Eye (tissue), 1 donor: ENCODE data around the gene SLC66A2.

ENCODE experiments used
- DNase-seq: peaks from one replicate; pipeline ENCODE4 v3.0.0-alpha.2; 2015

Gene SLC66A2

DNA sequence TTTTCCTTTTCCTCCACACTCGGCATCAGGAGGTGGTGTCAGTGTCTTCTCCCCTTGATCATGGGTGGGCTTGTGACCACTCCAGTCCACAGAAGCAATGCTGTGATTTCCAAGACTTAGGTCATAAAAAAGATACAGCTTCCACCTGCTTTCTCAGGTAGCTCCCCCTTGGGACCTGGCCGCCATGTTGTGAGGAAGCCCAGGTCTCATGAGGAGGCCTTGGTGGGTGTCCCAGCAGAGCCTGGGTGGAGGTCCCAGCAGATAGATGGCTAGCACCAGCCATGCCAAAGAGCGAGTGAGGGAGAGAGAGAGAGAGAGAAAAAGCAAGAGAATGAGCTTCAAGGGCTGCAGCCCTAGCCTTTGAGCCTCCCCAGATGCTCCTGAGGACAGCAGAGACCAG is 16.0 kb downstream of the SLC66A2 start:
- no peak for DNase-seq

GRCh38 chr18:79935098-79935480 is 16.4 kb downstream of the SLC66A2 start:
- no peak for DNase-seq

DNA sequence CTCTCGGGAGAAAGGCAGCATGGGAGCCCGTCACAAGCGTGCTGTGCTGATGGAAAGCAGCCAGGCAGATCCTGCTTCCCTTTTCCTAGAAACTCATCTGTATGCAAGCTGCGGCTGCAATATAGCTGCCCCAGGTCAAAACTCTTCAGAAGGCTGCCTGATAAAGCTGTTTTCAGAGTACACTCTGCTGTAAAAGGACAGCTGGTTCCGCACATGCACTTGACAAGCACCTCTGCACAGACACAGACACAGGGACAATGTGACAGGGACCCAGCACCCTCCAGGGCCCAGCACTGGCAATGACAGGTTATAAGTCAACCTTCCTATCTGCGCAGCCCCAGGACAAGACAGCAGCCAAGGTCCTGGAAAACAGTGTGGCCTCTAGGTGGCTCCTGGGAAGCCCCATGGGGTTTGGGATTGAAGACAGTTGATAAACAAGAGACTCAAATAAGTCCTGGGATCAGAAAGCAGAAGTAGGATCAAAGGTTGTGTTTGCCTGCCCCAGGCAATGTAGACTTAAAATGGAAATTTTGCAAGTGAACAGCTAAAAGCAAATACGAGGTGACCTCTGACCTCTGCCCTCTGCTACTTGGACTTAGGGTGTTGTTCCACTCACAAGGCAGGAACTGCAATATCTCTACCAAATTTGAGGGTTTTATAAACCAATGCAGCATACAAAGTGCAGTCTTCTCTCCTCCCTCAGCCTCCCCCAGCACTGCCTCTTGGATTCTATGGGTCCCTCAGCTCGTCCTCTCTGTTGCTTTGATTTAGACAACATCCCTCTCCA is 16.9 kb downstream of the SLC66A2 start:
- no peak for DNase-seq

DNA sequence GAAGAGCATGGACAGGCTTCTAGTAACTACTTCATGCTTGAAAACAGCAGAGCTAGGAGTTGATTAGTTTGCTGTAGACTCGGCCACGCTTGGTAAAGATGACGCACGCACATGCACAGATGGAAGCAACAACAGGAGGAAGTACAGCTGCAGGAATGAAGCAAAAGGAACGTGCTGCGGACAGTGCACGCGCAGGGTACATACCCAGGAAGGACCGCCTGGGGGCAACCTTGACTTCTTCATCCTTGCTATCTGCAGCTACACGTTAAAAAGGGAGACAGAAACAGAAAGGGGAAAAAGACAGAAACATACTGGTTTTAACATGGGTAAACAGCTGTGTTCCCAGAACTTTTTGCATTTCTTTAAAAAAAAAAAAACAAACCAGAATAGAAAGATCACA is 17.7 kb downstream of the SLC66A2 start:
- DNase-seq = no peak

GRCh38 chr18:79932907-79933306 is 18.5 kb downstream of the SLC66A2 start:
- DNase-seq = no peak

GRCh38 chr18:79931475-79931874 is 20.0 kb downstream of the SLC66A2 start:
- DNase-seq = no peak

DNA sequence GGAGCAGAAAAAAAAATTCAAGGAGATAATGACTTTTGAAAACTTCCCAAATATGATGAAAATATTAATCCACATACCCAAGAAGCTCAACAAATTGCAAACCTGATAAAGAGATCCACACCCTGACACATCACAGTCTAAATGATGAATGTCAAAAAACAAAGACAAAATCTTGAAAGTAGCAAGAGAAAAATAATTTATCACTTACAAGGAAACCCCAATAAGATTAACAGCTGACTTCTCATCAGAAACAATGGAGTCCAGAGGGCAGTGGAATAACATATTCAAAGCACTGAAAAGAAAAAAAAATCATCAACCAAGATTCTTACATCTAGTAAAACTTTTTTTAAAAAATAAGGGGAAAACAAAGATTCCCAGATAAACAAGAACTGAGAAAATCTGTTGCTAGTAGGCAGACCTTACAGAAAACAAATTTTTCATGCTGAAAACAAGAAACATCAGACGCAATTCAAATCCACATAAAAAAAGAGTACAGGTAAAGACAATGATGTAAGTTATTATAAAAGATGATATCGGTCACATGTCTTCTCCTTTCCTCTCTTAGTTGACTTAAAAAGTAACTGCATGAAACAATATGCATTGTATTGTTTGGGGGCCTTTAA is 21.3 kb downstream of the SLC66A2 start:
- DNase-seq = no peak

DNA sequence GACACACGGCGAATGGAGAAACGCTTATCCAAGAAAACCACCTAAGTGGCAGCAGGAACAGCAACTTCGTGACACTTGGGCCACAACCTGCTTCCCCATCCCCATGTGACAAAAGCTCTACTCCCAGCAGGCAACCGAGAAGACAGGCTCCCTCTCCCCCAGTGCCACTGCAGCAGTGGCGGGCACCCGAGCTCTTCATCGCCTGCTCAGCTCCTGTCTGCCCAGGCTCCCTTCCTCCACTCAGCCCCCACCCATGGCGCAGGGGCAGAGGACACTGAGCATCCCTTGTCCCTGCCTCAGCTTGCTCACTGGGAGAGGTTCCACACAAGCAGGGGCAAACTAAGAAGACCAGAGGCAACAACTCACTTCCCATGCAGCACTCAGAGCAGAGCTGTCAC is 22.9 kb downstream of the SLC66A2 start:
- DNase-seq = no peak

- DNase-seq = peak; percentile 43
Observed at GRCh38 chr18:79927607-79928562, 23.6 kb downstream of the SLC66A2 start.

GRCh38 chr18:79926715-79927606 is 24.5 kb downstream of the SLC66A2 start:
- DNase-seq = no peak

DNA sequence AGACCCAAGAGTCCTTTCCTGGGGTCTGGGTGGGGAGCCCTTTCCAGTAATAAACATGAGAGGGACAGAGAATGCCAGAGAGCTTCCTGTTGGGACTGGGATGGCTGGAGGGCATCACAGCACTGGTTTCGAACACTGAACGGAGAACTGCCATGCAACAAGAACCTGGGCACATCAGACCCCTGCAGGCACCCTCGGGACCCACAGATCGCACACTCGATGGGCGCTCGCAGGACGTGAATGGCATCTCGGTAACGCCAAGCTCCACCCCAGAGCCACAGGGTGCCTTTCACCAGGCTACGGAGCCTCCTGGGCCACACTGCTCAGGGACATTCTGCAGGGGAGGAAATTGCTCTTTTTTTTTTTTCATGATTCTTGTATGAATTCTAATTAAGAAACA is 25.1 kb downstream of the SLC66A2 start:
- DNase-seq = no peak

GRCh38 chr18:79924814-79925731 is 26.4 kb downstream of the SLC66A2 start:
- DNase-seq = peak; percentile 63

- DNase-seq = no peak
Observed at GRCh38 chr18:79923896-79924585, 27.4 kb downstream of the SLC66A2 start.

DNA sequence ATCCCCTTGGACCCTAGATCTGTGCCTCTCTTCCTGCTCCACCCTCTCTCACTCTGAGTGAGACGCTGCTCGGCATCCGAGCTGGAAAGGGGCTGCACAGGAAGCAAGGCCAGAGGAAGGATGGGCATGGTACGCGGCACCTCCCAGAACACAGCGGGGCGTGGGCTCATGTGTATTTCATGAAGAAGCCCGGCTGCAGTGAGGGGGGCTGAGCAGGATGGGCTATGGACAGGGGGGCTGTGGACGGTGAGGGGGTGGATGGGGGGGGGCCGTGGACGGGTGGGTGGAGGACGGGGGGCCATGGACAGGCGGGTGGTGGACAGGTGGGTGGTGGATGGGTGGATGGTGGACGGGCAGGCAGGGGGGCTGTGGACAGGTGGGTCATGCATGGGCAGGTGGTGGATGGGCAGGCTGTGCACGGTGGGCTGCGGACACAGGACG is 28.5 kb downstream of the SLC66A2 start:
- DNase-seq = no peak

DNA sequence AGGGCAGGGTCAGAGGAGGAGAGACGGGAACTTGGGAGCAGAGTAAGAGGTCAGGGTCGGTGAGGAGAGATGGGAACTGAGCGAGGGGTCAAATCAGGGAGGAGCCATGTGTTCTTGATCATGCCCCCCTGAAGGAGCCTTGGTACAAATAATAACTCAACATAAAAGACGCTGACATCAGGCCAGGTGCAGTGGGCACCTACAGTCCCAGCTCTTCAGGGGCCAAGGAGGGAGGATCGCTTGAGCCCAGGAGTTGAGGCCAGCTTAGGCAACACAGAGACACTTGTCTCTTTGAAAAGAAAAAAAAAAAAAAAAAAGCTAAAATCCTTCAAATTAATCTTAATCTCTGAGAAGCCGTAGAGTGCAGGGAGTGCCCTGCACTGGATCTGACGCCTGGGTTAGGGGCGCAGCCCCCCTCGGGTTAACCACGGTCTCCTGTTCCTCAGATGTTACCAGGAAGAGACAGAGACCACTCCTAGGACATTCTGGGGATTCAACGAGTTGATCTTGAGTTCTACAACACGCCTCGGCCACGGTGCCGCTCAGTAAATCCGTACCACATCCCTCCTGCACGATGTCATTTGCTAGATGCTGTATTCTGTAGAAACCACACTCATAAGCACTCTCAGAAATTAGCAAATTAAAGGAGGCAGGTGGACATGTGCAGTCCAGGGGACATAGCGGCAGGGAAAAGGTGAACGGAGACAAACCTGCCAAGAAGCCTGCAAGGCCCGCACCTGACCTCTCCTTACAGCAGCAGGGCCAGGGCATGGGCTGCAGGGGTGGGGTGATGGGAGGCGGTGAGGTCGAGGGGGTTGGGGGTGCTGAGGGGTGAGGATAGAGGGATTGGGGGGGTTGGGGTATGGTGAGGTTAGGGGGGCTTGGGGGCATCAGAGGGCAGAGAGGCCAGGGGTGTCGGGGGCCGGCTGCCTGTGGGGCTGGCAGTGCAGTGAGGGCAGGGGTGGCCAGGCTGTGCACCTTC is 29.2 kb downstream of the SLC66A2 start:
- no peak for DNase-seq

DNA sequence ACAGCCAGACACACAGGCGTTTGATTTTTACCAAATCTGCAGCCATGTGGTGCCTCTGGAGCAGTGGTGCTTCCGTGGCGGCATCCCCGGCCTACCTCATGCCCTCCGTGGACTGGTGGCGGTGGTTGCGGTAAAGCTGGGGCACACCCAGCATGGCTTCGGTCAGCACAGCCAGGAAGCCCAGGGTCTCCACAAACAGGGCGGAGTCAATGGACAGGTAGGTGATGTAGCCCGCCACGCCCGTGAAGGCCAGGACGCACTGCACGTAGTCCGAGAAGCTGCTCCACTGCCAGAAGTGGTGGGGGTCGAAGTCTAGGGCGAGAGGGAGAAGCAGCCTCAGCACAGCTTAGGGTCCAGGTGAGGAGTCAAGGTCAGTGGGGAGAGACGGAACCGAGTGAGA is 32.4 kb downstream of the SLC66A2 start:
- DNase-seq = no peak

DNA sequence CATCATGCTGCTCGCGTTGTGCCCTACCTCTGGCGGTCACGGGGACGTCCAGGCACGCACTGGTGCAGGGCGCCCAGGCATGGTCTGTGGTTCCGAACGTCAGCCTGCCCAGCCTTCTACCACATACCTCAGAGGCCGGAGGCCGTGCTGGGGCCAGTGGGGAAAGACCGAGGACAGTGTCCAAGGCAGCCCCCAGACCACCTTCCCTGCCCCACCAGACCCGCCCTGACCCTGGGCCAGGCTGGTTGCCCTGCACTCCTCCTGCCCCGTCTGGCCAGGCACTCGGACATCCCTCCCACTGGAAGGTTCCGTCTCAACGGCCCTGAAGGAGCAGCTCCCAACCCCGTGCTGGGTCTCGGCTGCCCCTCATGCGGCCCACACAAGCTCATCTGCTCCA is 32.8 kb downstream of the SLC66A2 start:
- no peak for DNase-seq

- DNase-seq = no peak
Observed at GRCh38 chr18:79917853-79918614, 33.4 kb downstream of the SLC66A2 start.
